PC-3 (cell line): ENCODE data around the gene RCE1.

Source experiments
- EZH2 ChIP-seq: fragments of 300-600 bp; sonication (generic); IDR thresholded peaks from one replicate; pipeline ENCODE4 v1.6.1; 2017; ENCODE audit warnings: antibody characterized with exemption, mild to moderate bottlenecking, low read length; ENCODE audit not compliant: unreplicated experiment
- TF ChIP-seq, protein P1 (sequence below): fragments of 300-600 bp; sonication (generic); conservative IDR thresholded peaks from 2 replicates; pipeline ENCODE4 v1.5.1; 2017; ENCODE audit warnings: antibody characterized with exemption, low read depth, mild to moderate bottlenecking, low read length

DNA sequence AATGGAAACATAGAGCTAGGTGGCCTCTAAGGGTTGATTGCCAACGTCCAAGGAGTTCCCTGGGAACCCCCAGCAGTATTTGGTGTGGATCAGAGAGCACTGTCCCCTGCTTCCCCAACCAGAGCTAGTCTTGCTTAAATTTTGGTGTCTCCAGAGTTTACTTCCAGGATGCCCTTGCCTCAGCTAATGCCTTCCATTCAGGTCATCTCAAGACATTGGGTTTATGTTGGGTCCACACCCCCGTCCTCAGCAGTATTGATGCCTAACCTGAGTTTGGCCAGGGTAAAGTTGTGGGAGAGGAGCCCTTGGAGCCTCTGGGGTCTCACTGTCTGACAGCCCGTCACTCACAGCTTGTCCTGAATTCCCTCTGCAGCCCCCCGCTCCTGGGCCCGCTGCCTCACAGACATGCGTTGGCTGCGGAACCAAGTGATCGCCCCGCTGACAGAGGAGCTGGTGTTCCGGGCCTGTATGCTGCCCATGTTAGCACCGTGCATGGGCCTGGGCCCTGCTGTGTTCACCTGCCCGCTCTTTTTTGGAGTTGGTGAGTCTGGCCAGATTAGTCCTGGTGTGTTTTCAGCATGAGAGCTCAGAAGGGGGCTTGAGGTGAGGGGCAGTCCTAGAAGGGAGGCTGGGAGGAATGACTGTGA, 1.4 kb downstream of the RCE1 start:
- TF ChIP-seq, protein P1, sequence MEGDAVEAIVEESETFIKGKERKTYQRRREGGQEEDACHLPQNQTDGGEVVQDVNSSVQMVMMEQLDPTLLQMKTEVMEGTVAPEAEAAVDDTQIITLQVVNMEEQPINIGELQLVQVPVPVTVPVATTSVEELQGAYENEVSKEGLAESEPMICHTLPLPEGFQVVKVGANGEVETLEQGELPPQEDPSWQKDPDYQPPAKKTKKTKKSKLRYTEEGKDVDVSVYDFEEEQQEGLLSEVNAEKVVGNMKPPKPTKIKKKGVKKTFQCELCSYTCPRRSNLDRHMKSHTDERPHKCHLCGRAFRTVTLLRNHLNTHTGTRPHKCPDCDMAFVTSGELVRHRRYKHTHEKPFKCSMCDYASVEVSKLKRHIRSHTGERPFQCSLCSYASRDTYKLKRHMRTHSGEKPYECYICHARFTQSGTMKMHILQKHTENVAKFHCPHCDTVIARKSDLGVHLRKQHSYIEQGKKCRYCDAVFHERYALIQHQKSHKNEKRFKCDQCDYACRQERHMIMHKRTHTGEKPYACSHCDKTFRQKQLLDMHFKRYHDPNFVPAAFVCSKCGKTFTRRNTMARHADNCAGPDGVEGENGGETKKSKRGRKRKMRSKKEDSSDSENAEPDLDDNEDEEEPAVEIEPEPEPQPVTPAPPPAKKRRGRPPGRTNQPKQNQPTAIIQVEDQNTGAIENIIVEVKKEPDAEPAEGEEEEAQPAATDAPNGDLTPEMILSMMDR = no peak
- TF ChIP-seq EZH2 = no peak
